MM.1S (cell line): ENCODE data around the gene ARSG.
"Not testable (repeated sequence)": the region's sequence is repeated elsewhere in the genome, so short reads cannot be mapped to it uniquely, and the experiment has no call there.

Source experiments
- CTCF ChIP-seq: fragments of 300-600 bp; sonication (generic); IDR thresholded peaks from 2 replicates; pipeline ENCODE4 v1.5.1; 2016; ENCODE audit warnings: antibody characterized with exemption, low read length, mixed read lengths
- EZH2 ChIP-seq: fragments of 300-600 bp; sonication (generic); optimal IDR thresholded peaks from 2 replicates; pipeline ENCODE3; 2017; ENCODE audit warnings: low read depth, mild to moderate bottlenecking, antibody characterized with exemption, low read length, mixed read lengths
- EZH2phosphoT487 ChIP-seq: fragments of 300-600 bp; sonication (generic); IDR thresholded peaks from 2 replicates; pipeline ENCODE4 v1.6.1; 2018; ENCODE audit warnings: antibody characterized with exemption, low read length

GRCh38 chr17:68276339-68276738, 15.0 kb upstream of the ARSG start:
- TF ChIP-seq CTCF, EZH2, EZH2phosphoT487: not testable (repeated sequence)
